ENCODE data around the gene INHBE.
"Not testable (repeated sequence)": the region's sequence is repeated elsewhere in the genome, so short reads cannot be mapped to it uniquely, and the experiment has no call there.

Gene INHBE

GRCh38 chr12:57454566-57455373 is at the start of gene INHBE:
TSS of gene INHBE (plus strand) at chr12:57455307. CDS start at chr12:57455537, 230 bp downstream.
- H3K9ac ChIP-seq (ENCODE audit: low read depth, low read length), result no peak within 1 kb of the TSS
- DNase-seq (peak; percentile 39), ATAC-seq (ENCODE audit: insufficient read depth, low read depth) (no peak)
- TF ChIP-seq EZH2 (IDR thresholded peaks at IDR 0.05; ENCODE audit: borderline replicate concordance, low read depth, low read length, severe bottlenecking), result no peak
- no peak for TF ChIP-seq CTCF (IDR thresholded peaks at IDR 0.05; ENCODE audit: borderline replicate concordance, extremely low read depth, low read length, poor library complexity, severe bottlenecking)
- no peaks in the 10 kb centered on the region for H4K20me1 ChIP-seq (ENCODE audit: insufficient read depth, low read length)
- no peaks in the 10 kb centered on the region for H3K79me2 ChIP-seq (ENCODE audit: insufficient read depth, low read length)
- no peaks in the 10 kb centered on the region for H3K36me3 ChIP-seq (ENCODE audit: insufficient read depth, low read length)
- no peaks in the 10 kb centered on the region for H3K9me3 ChIP-seq (ENCODE audit: insufficient read depth, low read length, severe bottlenecking)
- peak within 1 kb of the TSS; percentile 63; the same call in 1 of the 2 replicates for H2AFZ ChIP-seq (ENCODE audit: low read depth, low read length)
- peaks cover 16% of the 10 kb centered on the region for H3K4me1 ChIP-seq (ENCODE audit: insufficient read depth, low read length)
- H3K4me3 ChIP-seq (ENCODE audit: low read depth in 1 of 2, low read length in 2 of 2), result no peak within 1 kb of the TSS
- H3K4me2 ChIP-seq (ENCODE audit: insufficient read depth, low read length), result no peak within 1 kb of the TSS
- no peaks in the 10 kb centered on the region for H3K27me3 ChIP-seq (ENCODE audit: insufficient read depth, low read length, poor library complexity)
- H3K27ac ChIP-seq (ENCODE audit: low read length), result no peak within 1 kb of the TSS

GRCh38 chr12:57410534-57410933 is 44.6 kb upstream of the INHBE start:
- H3K27ac ChIP-seq (ENCODE audit: low read length), result no peak overlapping the region
- ATAC-seq (ENCODE audit: insufficient read depth, low read depth), result no peak
- TF ChIP-seq CTCF (IDR thresholded peaks at IDR 0.05; ENCODE audit: borderline replicate concordance, extremely low read depth, low read length, poor library complexity, severe bottlenecking), result no peak
- TF ChIP-seq EZH2 (IDR thresholded peaks at IDR 0.05; ENCODE audit: borderline replicate concordance, low read depth, low read length, severe bottlenecking), result no peak

GRCh38 chr12:57414160-57414559 is 40.9 kb upstream of the INHBE start:
- not testable (repeated sequence) for H3K27ac ChIP-seq (ENCODE audit: low read length); DNase-seq; H3K4me1 ChIP-seq (ENCODE audit: insufficient read depth, low read length); ATAC-seq (ENCODE audit: insufficient read depth, low read depth); H3K9ac ChIP-seq (ENCODE audit: low read depth, low read length); H3K4me2 ChIP-seq (ENCODE audit: insufficient read depth, low read length); H2AFZ ChIP-seq (ENCODE audit: low read depth, low read length); H3K27me3 ChIP-seq (ENCODE audit: insufficient read depth, low read length, poor library complexity); H3K36me3 ChIP-seq (ENCODE audit: insufficient read depth, low read length); H3K4me3 ChIP-seq (ENCODE audit: low read depth in 1 of 2, low read length in 2 of 2); H3K9me3 ChIP-seq (ENCODE audit: insufficient read depth, low read length, severe bottlenecking); H4K20me1 ChIP-seq (ENCODE audit: insufficient read depth, low read length)
- H3K79me2 ChIP-seq (ENCODE audit: insufficient read depth, low read length), result peaks cover 66% of the 10 kb centered on the region

More at GRCh38 chr12:57410534-57410933, 44.6 kb upstream of the INHBE start:
- no peaks in the 10 kb centered on the region for H3K27me3 ChIP-seq (ENCODE audit: insufficient read depth, low read length, poor library complexity)
- H3K9ac ChIP-seq (ENCODE audit: low read depth, low read length), result no peak overlapping the region
- H3K4me1 ChIP-seq (ENCODE audit: insufficient read depth, low read length), result no peaks in the 10 kb centered on the region
- peaks cover 62% of the 10 kb centered on the region for H3K79me2 ChIP-seq (ENCODE audit: insufficient read depth, low read length)
- no peak for DNase-seq
- no peaks in the 10 kb centered on the region; the same call in 1 of the 2 replicates for H4K20me1 ChIP-seq (ENCODE audit: insufficient read depth, low read length)
- no peak overlapping the region for H3K4me2 ChIP-seq (ENCODE audit: insufficient read depth, low read length)
- H2AFZ ChIP-seq (ENCODE audit: low read depth, low read length), result no peak overlapping the region
- H3K4me3 ChIP-seq (ENCODE audit: low read depth in 1 of 2, low read length in 2 of 2), result no peak overlapping the region
- 0 out of 2 replicates have a peak, but pooled peaks cover 3% of the 10 kb centered on the region for H3K36me3 ChIP-seq (ENCODE audit: insufficient read depth, low read length)
- no peaks in the 10 kb centered on the region for H3K9me3 ChIP-seq (ENCODE audit: insufficient read depth, low read length, severe bottlenecking)

- Histone ChIP-seq H3K27ac (ENCODE audit: low read length) (no peak overlapping the region), H3K79me2 (ENCODE audit: insufficient read depth, low read length) (peaks cover 68% of the 10 kb centered on the region), H3K27me3 (ENCODE audit: insufficient read depth, low read length, poor library complexity) (no peaks in the 10 kb centered on the region), H3K9me3 (ENCODE audit: insufficient read depth, low read length, severe bottlenecking) (no peaks in the 10 kb centered on the region), H3K4me3 (ENCODE audit: low read depth in 1 of 2, low read length in 2 of 2) (no peak overlapping the region), H2AFZ (ENCODE audit: low read depth, low read length) (no peak overlapping the region), H3K4me1 (ENCODE audit: insufficient read depth, low read length) (no peaks in the 10 kb centered on the region), H4K20me1 (ENCODE audit: insufficient read depth, low read length) (peaks cover 4% of the 10 kb centered on the region; the same call in 1 of the 2 replicates), H3K4me2 (ENCODE audit: insufficient read depth, low read length) (no peak overlapping the region), H3K36me3 (ENCODE audit: insufficient read depth, low read length) (0 out of 2 replicates have a peak, but pooled peaks cover 3% of the 10 kb centered on the region), H3K9ac (ENCODE audit: low read depth, low read length) (no peak overlapping the region)
- no peak for ATAC-seq (ENCODE audit: insufficient read depth, low read depth)
- no peak for TF ChIP-seq EZH2 (IDR thresholded peaks at IDR 0.05; ENCODE audit: borderline replicate concordance, low read depth, low read length, severe bottlenecking)
- no peak for TF ChIP-seq CTCF (IDR thresholded peaks at IDR 0.05; ENCODE audit: borderline replicate concordance, extremely low read depth, low read length, poor library complexity, severe bottlenecking)
- DNase-seq, result no peak
Measured at GRCh38 chr12:57415088-57415487, 40.0 kb upstream of the INHBE start.
